ENCODE data around the gene DYRK1A. TPM values are rescaled to one million over a fixed set of nuclear protein-coding genes. Genes with fewer than 3 reads are reported as not detected.

DYRK1A gene
- total RNA-seq, 1 experiment from 2014 or later, result 48.7 TPM

- ChIA-PET CTCF (no interaction called here), POLR2A (ENCODE audit: unreplicated experiment) (no interaction called here)
- Histone ChIP-seq H3K79me2 (ENCODE audit: low read length) (peaks cover 94% of the 10 kb centered on the region), H4K20me1 (ENCODE audit: low read length) (peaks cover 53% of the 10 kb centered on the region), H3K9ac (ENCODE audit: low read length) (no peak overlapping the region), H3K4me1 (ENCODE audit: insufficient read depth, low read length) (peaks cover 27% of the 10 kb centered on the region), H3F3A (ENCODE audit: low read length, unreplicated experiment) (no peaks in the 10 kb centered on the region), H2AFZ (ENCODE audit: low read length) (no peak overlapping the region), H3K9me2 (replicated peaks; ENCODE audit: low read length) (no peaks in the 10 kb centered on the region), H3K27ac (ENCODE audit: low read length) (no peak overlapping the region), H3K9me3 (ENCODE audit: low read length) (no peaks in the 10 kb centered on the region), H3K4me3 (ENCODE audit: low read length) (no peak overlapping the region), H3K27me3 (ENCODE audit: low read length) (no peaks in the 10 kb centered on the region), H3K36me3 (ENCODE audit: low read depth, low read length) (peaks cover 13% of the 10 kb centered on the region; the same call in 1 of the 2 replicates), H3K4me2 (ENCODE audit: low read length) (no peak overlapping the region)
- DNase-seq (no peak), ATAC-seq (no peak)
- TF ChIP-seq CTCF (conservative IDR thresholded peaks at IDR 0.05; ENCODE audit: low read depth, low read length), result no peak
- no peak for TF ChIP-seq EZH2 (IDR thresholded peaks at IDR 0.05; ENCODE audit: low read length, unreplicated experiment)
- no peak for TF ChIP-seq EZH2phosphoT487 (IDR thresholded peaks at IDR 0.05; ENCODE audit: borderline replicate concordance, low read length)
- intact Hi-C loops (cut with micrococcal nuclease), result loop anchor here (10.0 kb wide), 1 partner anchor 199 kb away; no protein-coding TSS in a partner anchor
- no TSS peak for BruUV-seq (replicated peaks)
Measured at GRCh38 chr21:37453350-37453749, 86.8 kb downstream of the DYRK1A start.

- ATAC-seq (no peak), DNase-seq (no peak)
- H2AFZ ChIP-seq (ENCODE audit: low read length), result no peak overlapping the region
- peaks cover 94% of the 10 kb centered on the region for H3K79me2 ChIP-seq (ENCODE audit: low read length)
- no peak for TF ChIP-seq CTCF (conservative IDR thresholded peaks at IDR 0.05; ENCODE audit: low read depth, low read length)
- TF ChIP-seq EZH2phosphoT487 (IDR thresholded peaks at IDR 0.05; ENCODE audit: borderline replicate concordance, low read length), result no peak
- no peak for TF ChIP-seq EZH2 (IDR thresholded peaks at IDR 0.05; ENCODE audit: low read length, unreplicated experiment)
- H4K20me1 ChIP-seq (ENCODE audit: low read length), result peaks cover 51% of the 10 kb centered on the region
- intact Hi-C loops (cut with micrococcal nuclease), result loop anchor here (10.0 kb wide), 1 partner anchor 200 kb away; no protein-coding TSS in a partner anchor
- H3K27me3 ChIP-seq (ENCODE audit: low read length), result no peaks in the 10 kb centered on the region
- ChIA-PET CTCF (no interaction called here), POLR2A (ENCODE audit: unreplicated experiment) (no interaction called here)
- no peaks in the 10 kb centered on the region for H3K9me2 ChIP-seq (replicated peaks; ENCODE audit: low read length)
- peaks cover 24% of the 10 kb centered on the region for H3K4me1 ChIP-seq (ENCODE audit: insufficient read depth, low read length)
- no peak overlapping the region for H3K4me2 ChIP-seq (ENCODE audit: low read length)
- H3K4me3 ChIP-seq (ENCODE audit: low read length), result no peak overlapping the region
- H3K36me3 ChIP-seq (ENCODE audit: low read depth, low read length), result peaks cover 3% of the 10 kb centered on the region; the same call in 1 of the 2 replicates
- no peak overlapping the region for H3K27ac ChIP-seq (ENCODE audit: low read length)
- H3K9me3 ChIP-seq (ENCODE audit: low read length), result no peaks in the 10 kb centered on the region
- H3F3A ChIP-seq (ENCODE audit: low read length, unreplicated experiment), result no peaks in the 10 kb centered on the region
- H3K9ac ChIP-seq (ENCODE audit: low read length), result no peak overlapping the region
- BruUV-seq (replicated peaks), result no TSS peak
Measured at GRCh38 chr21:37454869-37455503, 88.4 kb downstream of the DYRK1A start.

GRCh38 chr21:37455504-37455911 is 88.9 kb downstream of the DYRK1A start:
- Histone ChIP-seq H3K4me2 (ENCODE audit: low read length) (no peak overlapping the region), H3K79me2 (ENCODE audit: low read length) (peaks cover 94% of the 10 kb centered on the region), H4K20me1 (ENCODE audit: low read length) (peaks cover 51% of the 10 kb centered on the region), H3K9me2 (replicated peaks; ENCODE audit: low read length) (no peaks in the 10 kb centered on the region), H3K9ac (ENCODE audit: low read length) (no peak overlapping the region), H3K27ac (ENCODE audit: low read length) (no peak overlapping the region), H3K27me3 (ENCODE audit: low read length) (no peaks in the 10 kb centered on the region), H3F3A (ENCODE audit: low read length, unreplicated experiment) (no peaks in the 10 kb centered on the region), H3K9me3 (ENCODE audit: low read length) (no peaks in the 10 kb centered on the region), H2AFZ (ENCODE audit: low read length) (no peak overlapping the region), H3K4me3 (ENCODE audit: low read length) (no peak overlapping the region), H3K36me3 (ENCODE audit: low read depth, low read length) (no peaks in the 10 kb centered on the region), H3K4me1 (ENCODE audit: insufficient read depth, low read length) (peaks cover 19% of the 10 kb centered on the region)
- POLR2A ChIA-PET (ENCODE audit: unreplicated experiment), result interaction anchor here (0.7 kb wide), 1 partner anchor 33 kb away, joined by 4 read pairs; no protein-coding TSS in a partner anchor
- DNase-seq, result no peak
- intact Hi-C loops (cut with micrococcal nuclease), result loop anchor here (10.0 kb wide), 1 partner anchor 201 kb away; no protein-coding TSS in a partner anchor
- no peak for ATAC-seq
- BruUV-seq (replicated peaks), result no TSS peak
- CTCF ChIA-PET, result no interaction called here
- TF ChIP-seq EZH2phosphoT487 (IDR thresholded peaks at IDR 0.05; ENCODE audit: borderline replicate concordance, low read length), result no peak
- no peak for TF ChIP-seq CTCF (conservative IDR thresholded peaks at IDR 0.05; ENCODE audit: low read depth, low read length)
